ENCODE data around the gene HDGF.
A peak's percentile ranks its signal among the peaks of the same experiment; 100 is the strongest.

GRCh38 chr1:156725683-156726280 is 25.7 kb downstream of the HDGF start:
- TF ChIP-seq TAF1 (IDR thresholded peaks at IDR 0.05; ENCODE audit: low read depth, low read length) (no peak), POLR2AphosphoS5 (IDR thresholded peaks at IDR 0.05; ENCODE audit: low read depth, low read length) (no peak), POLR2A (IDR thresholded peaks at IDR 0.05; ENCODE audit: low read depth, low read length) (peak; percentile 16; the same call in 1 of the 2 replicates)

Data from GM12891 (cell line).